GM12878 (cell line): ENCODE measurements around the gene SLC37A2. TPM values are rescaled to one million over a fixed set of nuclear protein-coding genes. Genes with fewer than 3 reads are reported as not detected.

Experiments used
- CBFB ChIP-seq: IDR thresholded peaks from 2 replicates; pipeline ENCODE4 v1.6.1; 2016; ENCODE audit warnings: antibody characterized with exemption, low read depth
- CBX3 ChIP-seq: fragments of 200-600 bp; sonication (generic); IDR thresholded peaks from 2 replicates; pipeline ENCODE4 v1.6.1; 2016; ENCODE audit warnings: low read depth, borderline replicate concordance
- CEBPZ ChIP-seq: fragments of 150-350 bp; IDR thresholded peaks from 2 replicates; pipeline ENCODE4 v1.6.1; 2016; ENCODE audit warnings: low read depth, low read length
- EGR1 ChIP-seq, 2 experiments: IDR thresholded peaks; 1 replicate in 1 of 2; 2 replicates in 1 of 2; pipeline ENCODE4 v1.6.1; 2011 to 2012; ENCODE audit warnings: low read depth in 2 of 2, low read length in 2 of 2, borderline replicate concordance in 1 of 2, mild to moderate bottlenecking in 1 of 2, moderate library complexity in 1 of 2
- FOXM1 ChIP-seq: IDR thresholded peaks from 2 replicates; pipeline ENCODE4 v1.6.1; 2012; ENCODE audit warnings: low read depth, mild to moderate bottlenecking, inconsistent platforms, low read length, moderate library complexity
- MYC ChIP-seq: IDR thresholded peaks from 2 replicates; pipeline ENCODE4 v1.6.1; 2011; ENCODE audit warnings: mild to moderate bottlenecking, low read length, moderate library complexity, inconsistent platforms; ENCODE audit not compliant: insufficient read depth, insufficient replicate concordance, insufficient read length, severe bottlenecking
- NR2F1 ChIP-seq: fragments of 450-650 bp; conservative IDR thresholded peaks from 2 replicates; pipeline ENCODE4 v1.6.1; 2017; ENCODE audit warnings: mild to moderate bottlenecking
- PAX5 ChIP-seq: IDR thresholded peaks from 2 replicates; pipeline ENCODE4 v1.6.1; 2011; ENCODE audit warnings: low read depth, low read length, borderline replicate concordance
- PAX8 ChIP-seq: fragments of 450-650 bp; IDR thresholded peaks from 2 replicates; pipeline ENCODE4 v1.6.1; 2017; ENCODE audit warnings: mild to moderate bottlenecking, moderate library complexity
- POLR2AphosphoS5 ChIP-seq: IDR thresholded peaks from 2 replicates; pipeline ENCODE4 v1.6.1; 2011; ENCODE audit warnings: mild to moderate bottlenecking, low read length, inconsistent platforms
- SMAD5 ChIP-seq: IDR thresholded peaks from 2 replicates; pipeline ENCODE4 v1.6.1; 2016; ENCODE audit warnings: antibody characterized with exemption, low read depth
- SMC3 ChIP-seq: IDR thresholded peaks from 2 replicates; pipeline ENCODE4 v1.6.1; 2011; ENCODE audit warnings: low read length, improper control_type of control experiment, borderline replicate concordance
- SP1 ChIP-seq: IDR thresholded peaks from one replicate; pipeline ENCODE4 v1.6.1; 2011; ENCODE audit warnings: low read depth, low read length
- SUZ12 ChIP-seq: fragments of 200-600 bp; sonication (generic); IDR thresholded peaks from one replicate; pipeline ENCODE4 v1.6.1; 2018; ENCODE audit warnings: antibody characterized with exemption, mild to moderate bottlenecking; ENCODE audit not compliant: unreplicated experiment
- TCF12 ChIP-seq: IDR thresholded peaks from 2 replicates; pipeline ENCODE4 v1.6.1; 2011; ENCODE audit warnings: low read depth, mild to moderate bottlenecking, low read length
- TCF3 ChIP-seq: IDR thresholded peaks from 2 replicates; pipeline ENCODE4 v1.6.1; 2012; ENCODE audit warnings: low read depth, mild to moderate bottlenecking, low read length, borderline replicate concordance; ENCODE audit not compliant: insufficient read depth
- YY1 ChIP-seq: IDR thresholded peaks from 2 replicates; pipeline ENCODE4 v1.6.1; 2011; ENCODE audit warnings: low read depth, mild to moderate bottlenecking, low read length
- polyA plus RNA-seq, 11 experiments: library from polyadenylated mRNA; depleted of rRNA in 4 of 11; unstranded in 6 of 11; stranded (reverse) in 5 of 11; fragments of >200 nt; fragmentation: Nextera tagmentation in 4 of 11; fragmentation: Illumina TruSeq in 1 of 11; extraction: Ambion mirVana in 4 of 11; extraction: Trizol in 1 of 11; gene quantifications; 1 replicate in 1 of 11; 2 replicates in 10 of 11; pipeline versions ENCODE4 v1.2.1 to v1.2.3, GENCODE V29; 2011 to 2016; ENCODE audit warnings: inconsistent platforms in 2 of 11, missing spikeins in 2 of 11, low read depth in 1 of 11
- total RNA-seq, 4 experiments: library from RNA; depleted of rRNA in 3 of 4; stranded (reverse); fragments of >200 nt in 3 of 4; fragmentation: Illumina TruSeq in 1 of 4; extraction: Trizol in 1 of 4; gene quantifications; 2 replicates each; pipeline versions ENCODE4 v1.2.1 to v1.2.3, GENCODE V29; 2013 to 2021
- TF ChIP-seq, protein P1 (sequence below): fragments of 450-650 bp; formaldehyde crosslinking; IDR thresholded peaks from 2 replicates; pipeline ENCODE4 v1.5.0; 2022; ENCODE audit warnings: mild to moderate bottlenecking, missing genetic modification characterization
- TF ChIP-seq, protein P2 (sequence below): IDR thresholded peaks from 2 replicates; pipeline ENCODE4 v1.6.1; 2011; ENCODE audit warnings: mild to moderate bottlenecking, low read depth, low read length, moderate library complexity; ENCODE audit not compliant: insufficient replicate concordance

SLC37A2 gene
- total and polyA plus RNA-seq, 10 of the 15 experiments (the other 5 are each of a cell fraction or from before 2014, with no cell fraction given) = 0.26 to 9.8 (median 2.0) TPM

DNA sequence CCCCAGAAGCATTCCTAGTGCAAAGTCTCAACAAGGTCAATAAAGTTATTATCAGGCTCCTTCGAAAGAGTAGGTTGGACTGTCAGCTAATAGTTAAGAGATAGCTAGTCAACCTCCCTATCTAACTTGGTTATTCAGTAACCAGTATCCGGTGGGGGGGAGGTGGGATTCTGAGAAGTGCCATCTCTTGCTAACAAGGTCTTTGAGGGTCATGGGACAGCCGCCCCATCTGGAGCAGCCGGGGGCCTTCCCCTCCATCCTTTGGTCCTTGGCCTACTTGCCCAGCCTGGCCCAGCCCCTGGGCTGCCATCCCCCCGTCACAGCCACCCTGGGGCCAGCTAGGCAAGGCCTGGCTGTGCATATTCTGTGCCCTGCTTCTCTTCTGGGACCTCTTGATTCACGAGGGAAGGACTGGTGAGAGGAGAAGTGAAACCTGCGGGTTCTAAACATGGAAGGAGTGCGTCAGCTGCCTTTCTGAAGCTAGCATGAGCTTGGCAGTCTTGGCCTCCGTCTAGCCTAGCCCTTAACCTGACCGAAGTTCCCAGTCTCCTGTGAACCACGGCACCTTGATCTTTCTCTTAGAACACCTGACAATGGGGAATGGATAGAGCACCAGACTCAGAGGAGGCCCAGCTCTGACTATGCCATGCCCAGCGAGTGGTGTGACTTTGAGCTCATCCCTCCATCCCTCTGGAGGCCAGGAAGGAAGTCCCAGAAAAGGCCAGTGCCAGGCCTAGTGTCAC lies 9.3 kb downstream of the SLC37A2 start (continued):
- TF ChIP-seq SP1 (peak; percentile 64), YY1 (peak; percentile 86), CBX3 (no peak), PAX8 (no peak), FOXM1 (no peak), CEBPZ (no peak), NR2F1 (peak; percentile 94), SMC3 (0 out of 2 replicates have a peak, but pooled peaks have one; percentile 17), SMAD5 (no peak), SUZ12 (no peak), PAX5 (peak; percentile 90), MYC (no peak), POLR2AphosphoS5 (no peak), TCF3 (0 out of 2 replicates have a peak, but pooled peaks have one; percentile 41), CBFB (peak; percentile 69), TCF12 (peak; percentile 78), EGR1 (IDR thresholded peaks at IDR 0.05; ENCODE audit: borderline replicate concordance in 1 of 2, low read depth in 2 of 2, low read length in 2 of 2) (no peak)
- TF ChIP-seq, protein P1, sequence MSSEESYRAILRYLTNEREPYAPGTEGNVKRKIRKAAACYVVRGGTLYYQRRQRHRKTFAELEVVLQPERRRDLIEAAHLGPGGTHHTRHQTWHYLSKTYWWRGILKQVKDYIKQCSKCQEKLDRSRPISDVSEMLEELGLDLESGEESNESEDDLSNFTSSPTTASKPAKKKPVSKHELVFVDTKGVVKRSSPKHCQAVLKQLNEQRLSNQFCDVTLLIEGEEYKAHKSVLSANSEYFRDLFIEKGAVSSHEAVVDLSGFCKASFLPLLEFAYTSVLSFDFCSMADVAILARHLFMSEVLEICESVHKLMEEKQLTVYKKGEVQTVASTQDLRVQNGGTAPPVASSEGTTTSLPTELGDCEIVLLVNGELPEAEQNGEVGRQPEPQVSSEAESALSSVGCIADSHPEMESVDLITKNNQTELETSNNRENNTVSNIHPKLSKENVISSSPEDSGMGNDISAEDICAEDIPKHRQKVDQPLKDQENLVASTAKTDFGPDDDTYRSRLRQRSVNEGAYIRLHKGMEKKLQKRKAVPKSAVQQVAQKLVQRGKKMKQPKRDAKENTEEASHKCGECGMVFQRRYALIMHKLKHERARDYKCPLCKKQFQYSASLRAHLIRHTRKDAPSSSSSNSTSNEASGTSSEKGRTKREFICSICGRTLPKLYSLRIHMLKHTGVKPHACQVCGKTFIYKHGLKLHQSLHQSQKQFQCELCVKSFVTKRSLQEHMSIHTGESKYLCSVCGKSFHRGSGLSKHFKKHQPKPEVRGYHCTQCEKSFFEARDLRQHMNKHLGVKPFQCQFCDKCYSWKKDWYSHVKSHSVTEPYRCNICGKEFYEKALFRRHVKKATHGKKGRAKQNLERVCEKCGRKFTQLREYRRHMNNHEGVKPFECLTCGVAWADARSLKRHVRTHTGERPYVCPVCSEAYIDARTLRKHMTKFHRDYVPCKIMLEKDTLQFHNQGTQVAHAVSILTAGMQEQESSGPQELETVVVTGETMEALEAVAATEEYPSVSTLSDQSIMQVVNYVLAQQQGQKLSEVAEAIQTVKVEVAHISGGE (CRISPR knock-in tag) = no peak
- TF ChIP-seq, protein P2, sequence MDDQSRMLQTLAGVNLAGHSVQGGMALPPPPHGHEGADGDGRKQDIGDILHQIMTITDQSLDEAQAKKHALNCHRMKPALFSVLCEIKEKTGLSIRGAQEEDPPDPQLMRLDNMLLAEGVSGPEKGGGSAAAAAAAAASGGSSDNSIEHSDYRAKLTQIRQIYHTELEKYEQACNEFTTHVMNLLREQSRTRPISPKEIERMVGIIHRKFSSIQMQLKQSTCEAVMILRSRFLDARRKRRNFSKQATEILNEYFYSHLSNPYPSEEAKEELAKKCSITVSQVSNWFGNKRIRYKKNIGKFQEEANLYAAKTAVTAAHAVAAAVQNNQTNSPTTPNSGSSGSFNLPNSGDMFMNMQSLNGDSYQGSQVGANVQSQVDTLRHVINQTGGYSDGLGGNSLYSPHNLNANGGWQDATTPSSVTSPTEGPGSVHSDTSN = peak; percentile 17
